Astrocyte (in vitro differentiated cells and primary cell): ENCODE results near the gene HCAR2. TPM values are rescaled to one million over a fixed set of nuclear protein-coding genes. Genes with fewer than 3 reads are reported as not detected.

ENCODE experiments used
- DNase-seq: peaks from one replicate; pipeline ENCODE4 v3.0.0-alpha.2; 2010; ENCODE audit warnings: low read depth
- FAIRE-seq: peaks from 2 replicates; lab custom pipeline; 2011; peaks lifted over from hg19 to GRCh38; lab: Jason Lieb, UNC
- H2AFZ ChIP-seq: 2 replicates; pipeline ENCODE4 v1.6.0; 2012; ENCODE audit warnings: low read depth, low read length, inconsistent platforms
- H3K27ac ChIP-seq: 2 replicates; pipeline ENCODE4 v1.5.1; 2011; ENCODE audit warnings: low read depth, low read length, inconsistent platforms
- H3K27me3 ChIP-seq: 2 replicates; pipeline ENCODE4 v1.6.0; 2011; ENCODE audit warnings: low read length, inconsistent platforms; ENCODE audit not compliant: insufficient read depth
- H3K36me3 ChIP-seq: 2 replicates; pipeline ENCODE4 v1.5.1; 2011; ENCODE audit warnings: low read length, inconsistent platforms; ENCODE audit not compliant: insufficient read depth
- H3K4me1 ChIP-seq: 2 replicates; pipeline ENCODE4 v1.5.1; 2011; ENCODE audit warnings: low read length, inconsistent platforms; ENCODE audit not compliant: insufficient read depth
- H3K4me2 ChIP-seq: 2 replicates; pipeline ENCODE4 v1.6.0; 2012; ENCODE audit warnings: low read length, inconsistent platforms
- H3K4me3 ChIP-seq: 2 replicates; pipeline ENCODE4 v1.5.1; 2011; ENCODE audit warnings: low read depth, mild to moderate bottlenecking, low read length, inconsistent platforms; ENCODE audit not compliant: insufficient read depth
- H3K79me2 ChIP-seq: 2 replicates; pipeline ENCODE4 v1.6.0; 2012; ENCODE audit warnings: mild to moderate bottlenecking, low read length, inconsistent platforms; ENCODE audit not compliant: insufficient read depth
- H3K9ac ChIP-seq: 2 replicates; pipeline ENCODE4 v1.6.0; 2012; ENCODE audit warnings: mild to moderate bottlenecking, low read length, inconsistent platforms
- H3K9me3 ChIP-seq: 2 replicates; pipeline ENCODE4 v1.5.1; 2012; ENCODE audit warnings: low read depth, mild to moderate bottlenecking, low read length, inconsistent platforms; ENCODE audit not compliant: insufficient read depth
- H4K20me1 ChIP-seq: 2 replicates; pipeline ENCODE4 v1.6.0; 2012; ENCODE audit warnings: low read length, inconsistent platforms; ENCODE audit not compliant: insufficient read depth
- H3K27ac Mint-ChIP-seq: one replicate; pipeline ENCODE4 v1.8.0; 2021; ENCODE audit warnings: mild to moderate bottlenecking, mixed read lengths; ENCODE audit not compliant: unreplicated experiment
- H3K27me3 Mint-ChIP-seq: one replicate; pipeline ENCODE4 v1.8.0; 2021; ENCODE audit warnings: low read depth, mixed read lengths; ENCODE audit not compliant: unreplicated experiment
- H3K36me3 Mint-ChIP-seq: one replicate; pipeline ENCODE4 v1.8.0; 2021; ENCODE audit warnings: low read depth, mixed read lengths; ENCODE audit not compliant: unreplicated experiment
- H3K4me1 Mint-ChIP-seq: one replicate; pipeline ENCODE4 v1.8.0; 2021; ENCODE audit warnings: low read depth, mixed read lengths; ENCODE audit not compliant: unreplicated experiment
- H3K4me3 Mint-ChIP-seq: one replicate; pipeline ENCODE4 v1.8.0; 2021; ENCODE audit warnings: mild to moderate bottlenecking, moderate library complexity, mixed read lengths; ENCODE audit not compliant: unreplicated experiment
- H3K9me3 Mint-ChIP-seq: one replicate; pipeline ENCODE4 v1.8.0; 2021; ENCODE audit warnings: mild to moderate bottlenecking, mixed read lengths; ENCODE audit not compliant: unreplicated experiment
- CTCF ChIP-seq: IDR thresholded peaks from 2 replicates; pipeline ENCODE4 v1.5.1; 2011; ENCODE audit warnings: low read depth, mild to moderate bottlenecking, inconsistent platforms, low read length, moderate library complexity; ENCODE audit not compliant: insufficient read depth
- EZH2 ChIP-seq: IDR thresholded peaks from 2 replicates; pipeline ENCODE4 v1.6.1; 2012; ENCODE audit warnings: mild to moderate bottlenecking, low read length, inconsistent platforms; ENCODE audit not compliant: insufficient read depth
- total RNA-seq: library from RNA; stranded (reverse); gene quantifications from 2 replicates; pipeline ENCODE4 v1.2.1, GENCODE V29; 2021

HCAR2 gene
- total RNA-seq, 1 donor from 2014 or later = not detected

DNA sequence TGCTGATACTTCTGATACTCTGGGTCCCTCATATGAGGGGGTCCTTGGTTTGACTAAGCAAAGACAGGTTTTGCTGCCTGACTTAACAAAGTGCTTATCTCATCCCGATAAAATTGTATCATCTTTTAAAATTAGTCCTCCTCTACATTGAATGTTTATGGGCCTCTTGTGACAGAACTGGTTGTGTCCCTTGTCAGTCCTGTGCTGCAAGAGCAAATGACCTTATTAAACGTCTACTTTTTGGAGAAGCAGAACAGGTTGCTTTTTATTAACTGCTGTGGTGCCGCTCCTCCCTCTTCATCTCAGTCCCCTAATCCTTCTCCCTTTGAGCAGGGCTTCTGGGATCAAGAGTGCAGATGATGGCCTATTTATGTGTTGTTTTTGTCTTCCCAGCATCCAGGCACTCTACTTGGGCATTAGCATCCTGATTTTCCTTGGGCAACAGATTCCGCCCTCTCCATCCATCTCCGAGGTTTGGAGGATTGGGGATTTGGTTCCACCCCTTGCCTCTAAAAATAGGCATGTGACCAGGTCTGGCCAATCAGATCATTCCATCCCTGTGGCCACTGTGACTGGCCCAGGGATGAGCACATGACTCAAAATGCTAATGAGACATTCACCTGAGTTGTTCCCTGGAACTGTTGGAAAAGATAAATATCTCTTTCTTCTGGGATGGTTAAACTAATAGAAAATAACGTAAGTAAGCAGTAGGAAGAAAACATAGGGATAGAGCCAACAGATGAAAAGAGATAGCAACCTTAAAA, 46.6 kb upstream of the HCAR2 start:
- no peaks in the 10 kb centered on the region for H3K27me3 ChIP-seq
- H3K36me3 ChIP-seq = peaks cover 8% of the 10 kb centered on the region
- H3K4me3 ChIP-seq = no peak overlapping the region
- H3K27ac Mint-ChIP-seq = no peak overlapping the region
- peaks cover 21% of the 10 kb centered on the region for H3K79me2 ChIP-seq
- H3K4me2 ChIP-seq = no peak overlapping the region
- no peak overlapping the region for H3K27ac ChIP-seq
- peaks cover 6% of the 10 kb centered on the region for H4K20me1 ChIP-seq
- no peak for FAIRE-seq
- peaks cover 16% of the 10 kb centered on the region for H3K4me1 Mint-ChIP-seq
- DNase-seq = no peak
- H3K27me3 Mint-ChIP-seq = no peaks in the 10 kb centered on the region
- TF ChIP-seq EZH2 = no peak
- no peak for TF ChIP-seq CTCF
- peak overlapping the region; percentile 19 for H2AFZ ChIP-seq
- H3K4me1 ChIP-seq = peaks cover 8% of the 10 kb centered on the region
- peaks cover 4% of the 10 kb centered on the region for H3K36me3 Mint-ChIP-seq
- H3K9me3 ChIP-seq = no peaks in the 10 kb centered on the region
- H3K9me3 Mint-ChIP-seq = no peaks in the 10 kb centered on the region
- H3K9ac ChIP-seq = no peak overlapping the region
- no peak overlapping the region for H3K4me3 Mint-ChIP-seq

DNA sequence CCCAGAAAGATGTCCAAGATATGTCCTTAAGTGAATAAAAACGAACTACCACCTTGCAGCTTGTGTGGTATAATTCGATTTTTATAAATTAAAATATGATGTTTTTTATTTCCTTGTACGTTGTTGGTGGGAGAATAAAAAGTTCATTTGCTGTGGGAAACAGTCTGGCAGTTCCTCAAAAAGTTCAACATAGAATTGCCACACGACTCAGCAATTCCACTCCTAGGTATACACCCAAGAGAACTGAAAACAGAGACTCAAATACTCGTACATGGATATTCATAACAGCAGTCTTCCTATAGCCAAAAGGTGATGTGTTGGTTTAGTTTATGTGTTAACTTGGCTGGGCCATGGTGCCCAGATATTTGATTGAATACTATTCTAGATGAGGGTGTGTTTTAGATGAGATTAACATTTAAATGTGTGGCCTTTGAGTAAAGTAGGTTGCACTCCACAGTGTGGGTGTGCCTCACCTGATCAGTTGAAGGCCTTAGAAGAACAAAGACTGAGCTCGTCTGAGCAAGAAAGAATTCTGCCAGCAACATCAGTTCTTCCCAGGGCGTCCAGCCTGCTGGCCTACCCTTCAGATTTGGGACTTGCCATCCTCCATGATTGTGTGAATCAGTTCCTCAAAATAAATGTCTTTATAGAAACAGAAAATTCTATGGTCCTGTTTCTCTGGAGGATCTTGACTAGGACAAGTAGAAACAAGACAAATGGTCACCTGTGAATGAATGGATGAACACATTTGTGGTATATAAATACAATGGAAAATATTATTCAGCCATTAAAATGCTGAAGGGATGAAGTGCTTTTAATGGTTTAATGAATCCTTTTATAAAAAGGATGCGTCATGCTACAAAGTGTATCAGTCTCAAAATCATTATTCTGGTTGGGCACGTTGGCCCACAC, 44.3 kb upstream of the HCAR2 start:
- no peaks in the 10 kb centered on the region for H4K20me1 ChIP-seq

More for the DNA sequence above, 44.3 kb upstream of the HCAR2 start:
- H3K27ac Mint-ChIP-seq = no peak overlapping the region
- H3K36me3 Mint-ChIP-seq = no peaks in the 10 kb centered on the region
- Histone ChIP-seq H3K9ac (no peak overlapping the region), H3K4me3 (no peak overlapping the region), H3K79me2 (no peaks in the 10 kb centered on the region), H3K9me3 (no peaks in the 10 kb centered on the region), H3K36me3 (no peaks in the 10 kb centered on the region), H2AFZ (no peak overlapping the region), H3K4me1 (no peaks in the 10 kb centered on the region), H3K4me2 (no peak overlapping the region), H3K27me3 (no peaks in the 10 kb centered on the region), H3K27ac (no peak overlapping the region)
- H3K4me1 Mint-ChIP-seq = peaks cover 4% of the 10 kb centered on the region
- TF ChIP-seq CTCF (no peak), EZH2 (no peak)
- FAIRE-seq = no peak
- H3K4me3 Mint-ChIP-seq = no peak overlapping the region
- H3K9me3 Mint-ChIP-seq = peaks cover 3% of the 10 kb centered on the region
- no peak for DNase-seq
- H3K27me3 Mint-ChIP-seq = no peaks in the 10 kb centered on the region
